Activated CD8-positive, alpha-beta T cell treated with anti-CD3 and anti-CD28 coated beads, Interleukin-2, amount 10 ng/mL, durations not matched to agents 7 days and 5 days (primary cell): ENCODE data around the gene HS3ST3B1. TPM values are rescaled to one million over a fixed set of nuclear protein-coding genes. Genes with fewer than 3 reads are reported as not detected.

Experiments
- ATAC-seq: fragments of 150-1000 bp; cut with Tn5 transposase; one replicate; pipeline ENCODE4 v1.10.0; 2021; ENCODE audit warnings: moderate library complexity
- CTCF ChIA-PET: fragments of 350-600 bp; sonication (Branson Sonifier 250); formaldehyde crosslinking; loops from one replicate; lab custom pipeline; 2021; ENCODE audit warnings: antibody characterized with exemption; lab: Charles Lee
- POLR2A ChIA-PET: fragments of 350-600 bp; sonication (Branson Sonifier 250); formaldehyde crosslinking; loops from one replicate; lab custom pipeline; 2021; ENCODE audit warnings: antibody characterized with exemption; lab: Charles Lee
- DNase-seq: peaks from one replicate; pipeline ENCODE4 v3.0.0-alpha.2; 2020
- H3K27ac Mint-ChIP-seq: one replicate; pipeline ENCODE4 v1.8.0; 2021; ENCODE audit warnings: mild to moderate bottlenecking, mixed read lengths
- H3K27me3 Mint-ChIP-seq: one replicate; pipeline ENCODE4 v1.8.0; 2021; ENCODE audit warnings: low read depth, mixed read lengths
- H3K36me3 Mint-ChIP-seq: one replicate; pipeline ENCODE4 v1.8.0; 2021; ENCODE audit warnings: low read depth, mixed read lengths
- H3K4me1 Mint-ChIP-seq: one replicate; pipeline ENCODE4 v1.8.0; 2021; ENCODE audit warnings: low read depth, mixed read lengths
- H3K4me3 Mint-ChIP-seq: one replicate; pipeline ENCODE4 v1.8.0; 2021; ENCODE audit warnings: mild to moderate bottlenecking, mixed read lengths
- H3K9me3 Mint-ChIP-seq: one replicate; pipeline ENCODE4 v1.8.0; 2022; ENCODE audit warnings: mixed read lengths; ENCODE audit not compliant: insufficient read depth
- total RNA-seq, 2 experiments: library from RNA; stranded (reverse); gene quantifications; one replicate each; pipeline ENCODE4 v1.2.3, GENCODE V29; 2021

The HS3ST3B1 gene
- total RNA-seq, 2 experiments from 2014 or later: 9.9 to 10.3 TPM

GRCh38 chr17:14296166-14296910, 4.5 kb upstream of the HS3ST3B1 start:
- DNase-seq: no peak
- peak overlapping the region; percentile 44 for H3K4me3 Mint-ChIP-seq
- peaks cover 64% of the 10 kb centered on the region for H3K27me3 Mint-ChIP-seq
- H3K27ac Mint-ChIP-seq: no peak overlapping the region
- ATAC-seq: no peak
- H3K9me3 Mint-ChIP-seq: no peaks in the 10 kb centered on the region
- CTCF ChIA-PET: interaction anchor here (0.7 to 1.7 kb wide), 4 partner anchors 11 to 698 kb away, joined by 3 to 4 read pairs (median 4); no protein-coding TSS in a partner anchor
- peaks cover 45% of the 10 kb centered on the region for H3K4me1 Mint-ChIP-seq
- H3K36me3 Mint-ChIP-seq: peaks cover 1% of the 10 kb centered on the region
- POLR2A ChIA-PET: interaction anchor here (1.0 to 2.4 kb wide), 2 partner anchors 132 to 226 kb away, joined by 3 to 6 read pairs; no protein-coding TSS in a partner anchor

- POLR2A ChIA-PET: interaction anchor here (1.0 to 2.4 kb wide), 2 partner anchors 131 to 227 kb away, joined by 3 to 6 read pairs; no protein-coding TSS in a partner anchor
- peaks cover 59% of the 10 kb centered on the region for H3K27me3 Mint-ChIP-seq
- no peaks in the 10 kb centered on the region for H3K9me3 Mint-ChIP-seq
- no peak for ATAC-seq
- peaks cover 1% of the 10 kb centered on the region for H3K36me3 Mint-ChIP-seq
- H3K4me1 Mint-ChIP-seq: peaks cover 45% of the 10 kb centered on the region
- CTCF ChIA-PET: interaction anchor here (0.8 to 1.7 kb wide), 7 partner anchors 12 to 702 kb away, joined by 3 to 5 read pairs (median 4); no protein-coding TSS in a partner anchor
- H3K4me3 Mint-ChIP-seq: peak overlapping the region; percentile 57
- no peak overlapping the region for H3K27ac Mint-ChIP-seq
- DNase-seq: peak; percentile 49
Observed at GRCh38 chr17:14297161-14297851, 3.6 kb upstream of the HS3ST3B1 start.

- CTCF ChIA-PET: interaction anchor here (0.8 to 1.7 kb wide), 7 partner anchors 13 to 703 kb away, joined by 3 to 5 read pairs (median 3); no protein-coding TSS in a partner anchor
Observed at GRCh38 chr17:14298221-14298946, 2.5 kb upstream of the HS3ST3B1 start.

GRCh38 chr17:14298947-14299279, 2.0 kb upstream of the HS3ST3B1 start:
- H3K36me3 Mint-ChIP-seq: peaks cover 5% of the 10 kb centered on the region
- H3K27ac Mint-ChIP-seq: no peak overlapping the region
- DNase-seq: no peak
- ChIA-PET POLR2A (interaction anchor here (2.4 to 4.2 kb wide), 2 partner anchors 100 to 229 kb away, joined by 6 to 64 read pairs; no protein-coding TSS in a partner anchor), CTCF (interaction anchor here (0.8 to 1.5 kb wide), 3 partner anchors 87 to 97 kb away, joined by 3 to 5 read pairs (median 3); no protein-coding TSS in a partner anchor)
- no peaks in the 10 kb centered on the region for H3K9me3 Mint-ChIP-seq
- peak overlapping the region; percentile 94 for H3K4me3 Mint-ChIP-seq
- peaks cover 56% of the 10 kb centered on the region for H3K4me1 Mint-ChIP-seq
- no peak for ATAC-seq
- peaks cover 48% of the 10 kb centered on the region for H3K27me3 Mint-ChIP-seq

More at GRCh38 chr17:14298221-14298946, 2.5 kb upstream of the HS3ST3B1 start:
- H3K4me3 Mint-ChIP-seq: peak overlapping the region; percentile 94
- POLR2A ChIA-PET: interaction anchor here (0.8 to 2.4 kb wide), 2 partner anchors 100 to 228 kb away, joined by 3 to 6 read pairs; no protein-coding TSS in a partner anchor
- peaks cover 1% of the 10 kb centered on the region for H3K36me3 Mint-ChIP-seq
- ATAC-seq (no peak), DNase-seq (no peak)
- peaks cover 52% of the 10 kb centered on the region for H3K27me3 Mint-ChIP-seq
- peaks cover 52% of the 10 kb centered on the region for H3K4me1 Mint-ChIP-seq
- H3K9me3 Mint-ChIP-seq: no peaks in the 10 kb centered on the region
- no peak overlapping the region for H3K27ac Mint-ChIP-seq

- peak overlapping the region; percentile 70 for H3K27ac Mint-ChIP-seq
- H3K9me3 Mint-ChIP-seq: no peaks in the 10 kb centered on the region
- peak overlapping the region; percentile 94 for H3K4me3 Mint-ChIP-seq
- ATAC-seq (no peak), DNase-seq (peak; percentile 51)
- peaks cover 42% of the 10 kb centered on the region for H3K27me3 Mint-ChIP-seq
- ChIA-PET POLR2A (interaction anchor here (4.2 kb wide), 1 partner anchor 101 kb away, joined by 64 read pairs; no protein-coding TSS in a partner anchor), CTCF (interaction anchor here (1.1 to 3.3 kb wide), 3 partner anchors 88 to 96 kb away, joined by 3 to 13 read pairs (median 5); no protein-coding TSS in a partner anchor)
- H3K4me1 Mint-ChIP-seq: peaks cover 60% of the 10 kb centered on the region
- peaks cover 7% of the 10 kb centered on the region for H3K36me3 Mint-ChIP-seq
Observed at GRCh38 chr17:14299280-14300141, 1.4 kb upstream of the HS3ST3B1 start.

- Mint-ChIP-seq H3K4me3 (peak overlapping the region; percentile 94), H3K9me3 (no peaks in the 10 kb centered on the region), H3K36me3 (peaks cover 9% of the 10 kb centered on the region), H3K27ac (peak overlapping the region; percentile 95), H3K27me3 (peaks cover 24% of the 10 kb centered on the region), H3K4me1 (peaks cover 72% of the 10 kb centered on the region)
- ATAC-seq (peak; percentile 3), DNase-seq (peak; percentile 44)
- ChIA-PET CTCF (interaction anchor here (0.7 to 3.9 kb wide), 34 partner anchors 15 to 1282 kb away, joined by 3 to 62 read pairs (median 3); no protein-coding TSS in a partner anchor), POLR2A (interaction anchor here (0.7 to 4.2 kb wide), 19 partner anchors 9 to 647 kb away, joined by 3 to 64 read pairs (median 4); partner anchors contain the start of gene COX10)
Observed at GRCh38 chr17:14301279-14302090, 604 bp downstream of the HS3ST3B1 start.

- ATAC-seq (peak; percentile 16), DNase-seq (peak; percentile 78)
- Mint-ChIP-seq H3K27ac (peak overlapping the region; percentile 95), H3K4me3 (peak overlapping the region; percentile 94), H3K27me3 (peaks cover 19% of the 10 kb centered on the region), H3K9me3 (no peaks in the 10 kb centered on the region), H3K36me3 (peaks cover 9% of the 10 kb centered on the region), H3K4me1 (peaks cover 69% of the 10 kb centered on the region)
- ChIA-PET CTCF (interaction anchor here (0.8 to 3.9 kb wide), 23 partner anchors 15 to 1271 kb away, joined by 3 to 62 read pairs (median 3); no protein-coding TSS in a partner anchor), POLR2A (interaction anchor here (0.7 to 4.2 kb wide), 13 partner anchors 12 to 647 kb away, joined by 3 to 64 read pairs (median 5); partner anchors contain the start of gene COX10)
Observed at GRCh38 chr17:14302091-14302430, 1.2 kb downstream of the HS3ST3B1 start.

GRCh38 chr17:14302431-14303099, 1.7 kb downstream of the HS3ST3B1 start:
- Mint-ChIP-seq H3K4me1 (peaks cover 69% of the 10 kb centered on the region), H3K9me3 (no peaks in the 10 kb centered on the region), H3K36me3 (peaks cover 9% of the 10 kb centered on the region), H3K27ac (peak overlapping the region; percentile 95), H3K27me3 (peaks cover 18% of the 10 kb centered on the region), H3K4me3 (peak overlapping the region; percentile 94)
- ATAC-seq (peak; percentile 48), DNase-seq (peak; percentile 86)
- ChIA-PET CTCF (interaction anchor here (0.7 to 3.9 kb wide), 21 partner anchors 17 to 1271 kb away, joined by 3 to 62 read pairs (median 3); no protein-coding TSS in a partner anchor), POLR2A (interaction anchor here (0.9 to 4.2 kb wide), 9 partner anchors 96 to 646 kb away, joined by 3 to 64 read pairs (median 5); partner anchors contain the start of gene COX10)
